Mesendoderm (in vitro differentiated cells): ENCODE data around the gene SERHL2. TPM values are rescaled to one million over a fixed set of nuclear protein-coding genes. Genes with fewer than 3 reads are reported as not detected.
"Not testable (repeated sequence)": the region's sequence is repeated elsewhere in the genome, so short reads cannot be mapped to it uniquely, and the experiment has no call there.

Experiments used
- DNase-seq: peaks from one replicate; pipeline ENCODE4 v3.0.0; 2013
- H2AK5ac ChIP-seq: 2 replicates; pipeline ENCODE4 v1.6.1; 2013; ENCODE audit warnings: low read length, inconsistent platforms
- H2BK120ac ChIP-seq: 2 replicates; pipeline ENCODE4 v1.6.1; 2013; ENCODE audit warnings: low read depth, mild to moderate bottlenecking, low read length, moderate library complexity, mixed read lengths
- H2BK15ac ChIP-seq: replicated peaks from 2 replicates; pipeline ENCODE4 v1.6.1; 2013; ENCODE audit warnings: low read depth, mild to moderate bottlenecking, moderate library complexity
- H2BK5ac ChIP-seq: 2 replicates; pipeline ENCODE4 v1.6.1; 2013; ENCODE audit warnings: low read length, inconsistent platforms
- H3K18ac ChIP-seq: 2 replicates; pipeline ENCODE4 v1.6.1; 2013; ENCODE audit warnings: mild to moderate bottlenecking, low read length, mixed read lengths
- H3K23ac ChIP-seq: one replicate; pipeline ENCODE4 v1.6.1; 2013; ENCODE audit warnings: low read length
- H3K27ac ChIP-seq: 2 replicates; pipeline ENCODE4 v1.5.1; 2013; ENCODE audit warnings: low read depth, mild to moderate bottlenecking, inconsistent platforms, low read length, moderate library complexity
- H3K27me3 ChIP-seq: 2 replicates; pipeline ENCODE4 v1.6.1; 2013; ENCODE audit warnings: low read length, control low read depth, mild to moderate bottlenecking, inconsistent platforms; ENCODE audit not compliant: insufficient read depth, poor library complexity
- H3K36me3 ChIP-seq: 2 replicates; pipeline ENCODE4 v1.6.1; 2013; ENCODE audit warnings: low read length, inconsistent platforms; ENCODE audit not compliant: control insufficient read depth, insufficient read depth
- H3K4ac ChIP-seq: one replicate; pipeline ENCODE4 v1.6.1; 2013; ENCODE audit warnings: low read depth, mild to moderate bottlenecking, low read length, moderate library complexity
- H3K4me1 ChIP-seq: 2 replicates; pipeline ENCODE4 v1.6.1; 2013; ENCODE audit warnings: low read depth, low read length, inconsistent platforms; ENCODE audit not compliant: control insufficient read depth
- H3K4me2 ChIP-seq: 2 replicates; pipeline ENCODE4 v1.6.1; 2013; ENCODE audit warnings: low read length
- H3K4me3 ChIP-seq: 2 replicates; pipeline ENCODE4 v1.5.1; 2013; ENCODE audit warnings: mild to moderate bottlenecking, low read length
- H3K56ac ChIP-seq: one replicate; pipeline ENCODE4 v1.6.1; 2013; ENCODE audit warnings: low read length
- H3K79me1 ChIP-seq: 2 replicates; pipeline ENCODE4 v1.6.1; 2013; ENCODE audit warnings: low read length, inconsistent platforms
- H3K79me2 ChIP-seq: 2 replicates; pipeline ENCODE4 v1.6.1; 2013; ENCODE audit warnings: mild to moderate bottlenecking, low read length; ENCODE audit not compliant: control insufficient read depth, insufficient read depth
- H3K9ac ChIP-seq: 2 replicates; pipeline ENCODE4 v1.6.1; 2013; ENCODE audit warnings: low read length, inconsistent platforms
- H4K5ac ChIP-seq: one replicate; pipeline ENCODE4 v1.6.1; 2013; ENCODE audit warnings: low read length
- H4K8ac ChIP-seq: one replicate; pipeline ENCODE4 v1.6.1; 2013; ENCODE audit warnings: low read depth, mild to moderate bottlenecking, control low read depth, low read length, moderate library complexity
- WGBS: extraction: QIAGEN DNeasy Blood & Tissue Kit; methylation state at CpG from one replicate; pipeline ENCODE4 v1.1.7; 2013; ENCODE audit warnings: low lambda C conversion rate, missing lambda C conversion rate; ENCODE audit not compliant: insufficient coverage; ENCODE audit errors: extremely low coverage; 5-methylcytosine and 5-hydroxymethylcytosine counted together
- polyA plus RNA-seq, 2 experiments: library from polyadenylated mRNA; stranded (reverse); fragments of 200-250 nt; gene quantifications; one replicate each; pipeline ENCODE4 v1.2.3, GENCODE V29; 2013

SERHL2 gene
- polyA plus RNA-seq (2013, experiment 1 of 2): 1.5 TPM
- polyA plus RNA-seq (2013, experiment 2 of 2): 1.2 TPM

- no peak within 1 kb of the TSS for H4K8ac ChIP-seq
- no peak within 1 kb of the TSS for H2BK5ac ChIP-seq
- H3K27ac ChIP-seq: no peak within 1 kb of the TSS
- no peak within 1 kb of the TSS for H3K4ac ChIP-seq
- peak within 1 kb of the TSS; percentile 84 for H3K9ac ChIP-seq
- peak within 1 kb of the TSS; percentile 81 for H3K4me2 ChIP-seq
- peak within 1 kb of the TSS; percentile 66 for H3K23ac ChIP-seq
- H4K5ac ChIP-seq: no peak within 1 kb of the TSS
- no peak within 1 kb of the TSS for H2BK15ac ChIP-seq
- H3K27me3 ChIP-seq: no peaks in the 10 kb centered on the region
- H3K79me1 ChIP-seq: no peaks in the 10 kb centered on the region
- peak within 1 kb of the TSS; percentile 44 for H3K4me3 ChIP-seq
- H2AK5ac ChIP-seq: peak within 1 kb of the TSS; percentile 43
- DNase-seq: peak; percentile 90
- no peak within 1 kb of the TSS for H2BK120ac ChIP-seq
- H3K56ac ChIP-seq: peak within 1 kb of the TSS; percentile 93
- H3K4me1 ChIP-seq: peaks cover 6% of the 10 kb centered on the region
- peak within 1 kb of the TSS; percentile 11 for H3K18ac ChIP-seq
- WGBS: no CpG with 5 or more reads among the region's 75 CpGs
- H3K79me2 ChIP-seq: no peaks in the 10 kb centered on the region
- no peaks in the 10 kb centered on the region for H3K36me3 ChIP-seq
These were observed at the start of gene SERHL2 for GRCh38 chr22:42553475-42554361. SERHL2 (plus strand) TSS chr22:42553956; CDS start chr22:42554021, 65 bp downstream.

GRCh38 chr22:42508327-42508974, 45.3 kb upstream of the SERHL2 start:
- not testable (repeated sequence) for H4K5ac ChIP-seq, H2BK5ac ChIP-seq, H3K27me3 ChIP-seq, H4K8ac ChIP-seq, H3K4me2 ChIP-seq, H3K79me1 ChIP-seq, H3K36me3 ChIP-seq, H3K27ac ChIP-seq, H3K23ac ChIP-seq, H3K4me1 ChIP-seq, H2BK120ac ChIP-seq, H3K4me3 ChIP-seq, H3K4ac ChIP-seq, H3K18ac ChIP-seq, H3K9ac ChIP-seq, H2AK5ac ChIP-seq, H3K79me2 ChIP-seq, DNase-seq, H2BK15ac ChIP-seq
- H3K56ac ChIP-seq: peak overlapping the region; percentile 49
- WGBS: no CpG with 5 or more reads among the region's 11 CpGs

GRCh38 chr22:42508975-42509364, 44.8 kb upstream of the SERHL2 start:
- H3K18ac ChIP-seq, H2BK5ac ChIP-seq, H3K56ac ChIP-seq, H3K23ac ChIP-seq, H3K4ac ChIP-seq, H3K4me1 ChIP-seq, H3K79me1 ChIP-seq, H3K27me3 ChIP-seq, H2BK120ac ChIP-seq, H2BK15ac ChIP-seq, H4K8ac ChIP-seq, H3K9ac ChIP-seq, H4K5ac ChIP-seq, H3K27ac ChIP-seq, H2AK5ac ChIP-seq, H3K4me3 ChIP-seq, H3K36me3 ChIP-seq, H3K4me2 ChIP-seq, H3K79me2 ChIP-seq: not testable (repeated sequence)
- WGBS: no CpG with 5 or more reads among the region's 10 CpGs
- DNase-seq: peak; percentile 26

GRCh38 chr22:42509548-42509947, 44.2 kb upstream of the SERHL2 start:
- no peak overlapping the region for H3K4me3 ChIP-seq
- no CpG with 5 or more reads among the region's 15 CpGs for WGBS
- no peak overlapping the region for H4K5ac ChIP-seq
- H4K8ac ChIP-seq: no peak overlapping the region
- no peak overlapping the region for H2BK5ac ChIP-seq
- no peak for DNase-seq
- H3K79me2 ChIP-seq: no peaks in the 10 kb centered on the region
- no peaks in the 10 kb centered on the region for H3K27me3 ChIP-seq
- H3K9ac ChIP-seq: no peak overlapping the region
- no peak overlapping the region for H3K23ac ChIP-seq
- H3K4me2 ChIP-seq: no peak overlapping the region
- H3K36me3 ChIP-seq: peaks cover 3% of the 10 kb centered on the region
- H3K27ac ChIP-seq: no peak overlapping the region
- no peak overlapping the region for H2BK15ac ChIP-seq
- H2AK5ac ChIP-seq: no peak overlapping the region
- H3K56ac ChIP-seq: no peak overlapping the region
- no peak overlapping the region for H2BK120ac ChIP-seq
- H3K4ac ChIP-seq: no peak overlapping the region
- H3K4me1 ChIP-seq: no peaks in the 10 kb centered on the region
- H3K79me1 ChIP-seq: no peaks in the 10 kb centered on the region
- H3K18ac ChIP-seq: no peak overlapping the region

DNA sequence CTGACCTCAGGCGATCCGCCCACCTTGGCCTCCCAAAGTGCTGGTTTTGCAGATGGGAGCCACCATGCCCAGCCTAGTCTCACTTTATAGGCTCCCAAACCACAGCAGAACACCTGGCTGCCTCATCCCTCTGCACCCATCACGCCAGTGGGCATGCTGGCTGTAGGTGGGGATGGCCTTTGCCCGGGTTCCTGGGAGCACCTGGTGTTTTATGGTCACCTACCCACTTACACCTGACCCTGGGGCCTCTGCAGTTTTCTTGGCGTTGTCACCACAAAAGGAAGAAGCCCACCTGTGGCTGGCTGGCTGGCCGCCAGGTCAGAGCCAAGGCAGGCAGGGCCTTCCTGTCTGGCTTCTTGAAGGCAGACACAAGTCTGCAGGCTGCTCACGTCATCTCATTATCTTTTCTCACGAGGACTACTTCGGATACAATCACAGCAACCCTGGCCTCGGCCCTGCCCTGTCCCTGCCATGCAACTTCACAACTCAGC, 42.3 kb upstream of the SERHL2 start:
- H3K9ac ChIP-seq: no peak overlapping the region
- H4K5ac ChIP-seq: no peak overlapping the region
- no peak overlapping the region for H3K18ac ChIP-seq
- peaks cover 3% of the 10 kb centered on the region for H3K79me2 ChIP-seq
- H4K8ac ChIP-seq: no peak overlapping the region
- no peak overlapping the region for H3K56ac ChIP-seq
- H3K4me2 ChIP-seq: no peak overlapping the region
- H3K79me1 ChIP-seq: no peaks in the 10 kb centered on the region
- H3K36me3 ChIP-seq: peaks cover 5% of the 10 kb centered on the region
- H2AK5ac ChIP-seq: no peak overlapping the region
- no peak overlapping the region for H2BK5ac ChIP-seq
- WGBS: no CpG with 5 or more reads among the region's 10 CpGs
- no peak for DNase-seq
- H2BK15ac ChIP-seq: no peak overlapping the region
- H3K4ac ChIP-seq: no peak overlapping the region
- H3K4me3 ChIP-seq: no peak overlapping the region
- no peak overlapping the region for H2BK120ac ChIP-seq
- no peak overlapping the region for H3K23ac ChIP-seq
- no peaks in the 10 kb centered on the region for H3K4me1 ChIP-seq
- H3K27ac ChIP-seq: no peak overlapping the region
- H3K27me3 ChIP-seq: no peaks in the 10 kb centered on the region
